ENCODE measurements around the gene LRRC47. TPM values are rescaled to one million over a fixed set of nuclear protein-coding genes. Genes with fewer than 3 reads are reported as not detected.
A peak's percentile ranks its signal among the peaks of the same experiment; 100 is the strongest.

LRRC47 gene
- total and polyA plus RNA-seq, 2 of the 8 experiments (the other 6 are each of a cell fraction or from before 2014, with no cell fraction given) = 38.3 to 82.4 TPM

GRCh38 chr1:3796215-3797061, at the start of gene LRRC47 (continued):
- TF ChIP-seq KDM1A (IDR thresholded peaks at IDR 0.05; ENCODE audit: borderline replicate concordance, low read length) (peak; percentile 22; the same call in 1 of the 2 replicates), TBP (IDR thresholded peaks at IDR 0.05; ENCODE audit: low read depth, low read length) (peak; percentile 63), POLR2AphosphoS5 (IDR thresholded peaks at IDR 0.05; ENCODE audit: low read depth, low read length) (peak; percentile 67; the same call in 1 of the 2 replicates), TCF12 (IDR thresholded peaks at IDR 0.05; ENCODE audit: low read depth, low read length) (0 out of 2 replicates have a peak, but pooled peaks have one; percentile 49), KDM4A (IDR thresholded peaks at IDR 0.05; ENCODE audit: low read depth, low read length, severe bottlenecking) (peak; percentile 66), MAX (IDR thresholded peaks at IDR 0.05) (peak; percentile 26; the same call in 1 of the 2 replicates), POLR2A (IDR thresholded peaks at IDR 0.05; ENCODE audit: control extremely low read depth in 1 of 2, low read depth in 2 of 2, low read length in 2 of 2) (peak; percentile 50 to 72), ASH2L (IDR thresholded peaks at IDR 0.05; ENCODE audit: low read length) (peak; percentile 81), EP300 (IDR thresholded peaks at IDR 0.05; ENCODE audit: borderline replicate concordance in 1 of 2, low read depth in 2 of 2, low read length in 2 of 2) (peak in 1 of 2 experiments; percentile 62; a peak in 1 of 3 replicates)

Measured in H1 (cell line).